ENCODE measurements around the gene FAM200B.

Gene FAM200B

GRCh38 chr4:15651676-15652075, 30.0 kb upstream of the FAM200B start:
- TF ChIP-seq EP300 (IDR thresholded peaks at IDR 0.05; ENCODE audit: borderline replicate concordance) (no peak), TAF1 (IDR thresholded peaks at IDR 0.05; ENCODE audit: low read depth) (no peak), MAX (IDR thresholded peaks at IDR 0.05) (no peak), CREB1 (IDR thresholded peaks at IDR 0.05; ENCODE audit: low read depth) (no peak), TCF12 (IDR thresholded peaks at IDR 0.05; ENCODE audit: low read depth) (no peak), CEBPB (IDR thresholded peaks at IDR 0.05) (no peak), TEAD4 (IDR thresholded peaks at IDR 0.05) (no peak), FOXM1 (IDR thresholded peaks at IDR 0.05; ENCODE audit: borderline replicate concordance, low read depth) (no peak), NFIC (IDR thresholded peaks at IDR 0.05) (no peak), EGR1 (IDR thresholded peaks at IDR 0.05) (no peak), RAD21 (IDR thresholded peaks at IDR 0.05; ENCODE audit: low read depth) (no peak), YY1 (IDR thresholded peaks at IDR 0.05; ENCODE audit: low read depth) (no peak), ZBTB7A (IDR thresholded peaks at IDR 0.05; ENCODE audit: low read depth) (no peak)
- TF ChIP-seq, protein P1, sequence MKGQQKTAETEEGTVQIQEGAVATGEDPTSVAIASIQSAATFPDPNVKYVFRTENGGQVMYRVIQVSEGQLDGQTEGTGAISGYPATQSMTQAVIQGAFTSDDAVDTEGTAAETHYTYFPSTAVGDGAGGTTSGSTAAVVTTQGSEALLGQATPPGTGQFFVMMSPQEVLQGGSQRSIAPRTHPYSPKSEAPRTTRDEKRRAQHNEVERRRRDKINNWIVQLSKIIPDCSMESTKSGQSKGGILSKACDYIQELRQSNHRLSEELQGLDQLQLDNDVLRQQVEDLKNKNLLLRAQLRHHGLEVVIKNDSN (IDR thresholded peaks at IDR 0.05), result no peak
- TF ChIP-seq, protein P2, sequence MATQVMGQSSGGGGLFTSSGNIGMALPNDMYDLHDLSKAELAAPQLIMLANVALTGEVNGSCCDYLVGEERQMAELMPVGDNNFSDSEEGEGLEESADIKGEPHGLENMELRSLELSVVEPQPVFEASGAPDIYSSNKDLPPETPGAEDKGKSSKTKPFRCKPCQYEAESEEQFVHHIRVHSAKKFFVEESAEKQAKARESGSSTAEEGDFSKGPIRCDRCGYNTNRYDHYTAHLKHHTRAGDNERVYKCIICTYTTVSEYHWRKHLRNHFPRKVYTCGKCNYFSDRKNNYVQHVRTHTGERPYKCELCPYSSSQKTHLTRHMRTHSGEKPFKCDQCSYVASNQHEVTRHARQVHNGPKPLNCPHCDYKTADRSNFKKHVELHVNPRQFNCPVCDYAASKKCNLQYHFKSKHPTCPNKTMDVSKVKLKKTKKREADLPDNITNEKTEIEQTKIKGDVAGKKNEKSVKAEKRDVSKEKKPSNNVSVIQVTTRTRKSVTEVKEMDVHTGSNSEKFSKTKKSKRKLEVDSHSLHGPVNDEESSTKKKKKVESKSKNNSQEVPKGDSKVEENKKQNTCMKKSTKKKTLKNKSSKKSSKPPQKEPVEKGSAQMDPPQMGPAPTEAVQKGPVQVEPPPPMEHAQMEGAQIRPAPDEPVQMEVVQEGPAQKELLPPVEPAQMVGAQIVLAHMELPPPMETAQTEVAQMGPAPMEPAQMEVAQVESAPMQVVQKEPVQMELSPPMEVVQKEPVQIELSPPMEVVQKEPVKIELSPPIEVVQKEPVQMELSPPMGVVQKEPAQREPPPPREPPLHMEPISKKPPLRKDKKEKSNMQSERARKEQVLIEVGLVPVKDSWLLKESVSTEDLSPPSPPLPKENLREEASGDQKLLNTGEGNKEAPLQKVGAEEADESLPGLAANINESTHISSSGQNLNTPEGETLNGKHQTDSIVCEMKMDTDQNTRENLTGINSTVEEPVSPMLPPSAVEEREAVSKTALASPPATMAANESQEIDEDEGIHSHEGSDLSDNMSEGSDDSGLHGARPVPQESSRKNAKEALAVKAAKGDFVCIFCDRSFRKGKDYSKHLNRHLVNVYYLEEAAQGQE (IDR thresholded peaks at IDR 0.05; ENCODE audit: low read depth), result no peak

DNA sequence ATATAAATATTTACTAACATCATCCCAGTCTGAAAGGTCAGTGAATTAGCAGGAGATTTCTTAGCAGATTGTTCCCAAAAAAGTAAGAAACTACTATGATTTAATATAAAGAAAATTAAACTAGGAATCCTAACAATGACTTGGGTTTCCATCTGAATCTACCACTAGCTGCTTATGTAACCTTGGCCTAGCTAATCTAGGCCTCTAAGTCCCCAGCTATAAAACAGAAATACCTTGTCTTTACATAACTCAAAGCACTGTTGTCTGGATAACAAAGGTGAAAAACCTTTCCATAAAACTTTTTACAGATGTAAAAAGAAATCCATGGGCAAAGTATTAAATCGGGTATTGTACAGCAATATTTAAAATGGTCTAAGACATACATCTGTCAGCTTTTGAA, 29.4 kb upstream of the FAM200B start:
- no peak for TF ChIP-seq TAF1 (IDR thresholded peaks at IDR 0.05; ENCODE audit: low read depth)
- no peak for TF ChIP-seq NFIC (IDR thresholded peaks at IDR 0.05)
- TF ChIP-seq, protein P2 (IDR thresholded peaks at IDR 0.05; ENCODE audit: low read depth), result no peak
- TF ChIP-seq, protein P1 (IDR thresholded peaks at IDR 0.05), result no peak
- TF ChIP-seq CEBPB (IDR thresholded peaks at IDR 0.05), result no peak
- TF ChIP-seq CREB1 (IDR thresholded peaks at IDR 0.05; ENCODE audit: low read depth), result no peak
- no peak for TF ChIP-seq TEAD4 (IDR thresholded peaks at IDR 0.05)
- TF ChIP-seq YY1 (IDR thresholded peaks at IDR 0.05; ENCODE audit: low read depth), result no peak
- TF ChIP-seq EGR1 (IDR thresholded peaks at IDR 0.05), result no peak
- TF ChIP-seq EP300 (IDR thresholded peaks at IDR 0.05; ENCODE audit: borderline replicate concordance), result no peak
- TF ChIP-seq FOXM1 (IDR thresholded peaks at IDR 0.05; ENCODE audit: borderline replicate concordance, low read depth), result no peak
- no peak for TF ChIP-seq RAD21 (IDR thresholded peaks at IDR 0.05; ENCODE audit: low read depth)
- TF ChIP-seq ZBTB7A (IDR thresholded peaks at IDR 0.05; ENCODE audit: low read depth), result no peak
- no peak for TF ChIP-seq MAX (IDR thresholded peaks at IDR 0.05)

DNA sequence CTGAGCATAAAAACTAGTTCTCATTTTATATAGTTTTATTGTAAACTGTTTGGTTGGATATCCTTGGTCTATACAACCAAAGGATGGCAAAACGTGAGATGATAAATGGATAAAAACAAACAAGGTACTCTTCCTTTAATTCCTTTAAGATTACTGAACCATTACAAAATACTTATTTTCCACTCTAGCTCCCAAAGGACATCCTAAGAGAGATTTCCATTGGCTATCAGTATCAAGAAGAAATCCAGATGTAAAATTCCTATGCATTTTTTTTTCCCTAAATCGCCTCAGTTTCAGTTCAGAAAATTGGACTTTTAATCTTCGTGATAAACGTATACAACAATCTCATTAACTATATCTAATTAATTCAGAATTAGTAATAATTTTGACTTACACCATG, 28.8 kb upstream of the FAM200B start:
- TF ChIP-seq FOXM1 (IDR thresholded peaks at IDR 0.05; ENCODE audit: borderline replicate concordance, low read depth) (no peak), YY1 (IDR thresholded peaks at IDR 0.05; ENCODE audit: low read depth) (no peak), RAD21 (IDR thresholded peaks at IDR 0.05; ENCODE audit: low read depth) (no peak), EGR1 (IDR thresholded peaks at IDR 0.05) (no peak), ZBTB7A (IDR thresholded peaks at IDR 0.05; ENCODE audit: low read depth) (no peak), CREB1 (IDR thresholded peaks at IDR 0.05; ENCODE audit: low read depth) (no peak), TCF12 (IDR thresholded peaks at IDR 0.05; ENCODE audit: low read depth) (no peak), CEBPB (IDR thresholded peaks at IDR 0.05) (no peak), EP300 (IDR thresholded peaks at IDR 0.05; ENCODE audit: borderline replicate concordance) (no peak), TEAD4 (IDR thresholded peaks at IDR 0.05) (no peak)
- TF ChIP-seq, protein P1 (IDR thresholded peaks at IDR 0.05), result no peak

- TF ChIP-seq, protein P1 (IDR thresholded peaks at IDR 0.05), result no peak
- TF ChIP-seq CEBPB (IDR thresholded peaks at IDR 0.05) (no peak), TEAD4 (IDR thresholded peaks at IDR 0.05) (no peak), ZBTB7A (IDR thresholded peaks at IDR 0.05; ENCODE audit: low read depth) (no peak), EGR1 (IDR thresholded peaks at IDR 0.05) (no peak), YY1 (IDR thresholded peaks at IDR 0.05; ENCODE audit: low read depth) (no peak), MAX (IDR thresholded peaks at IDR 0.05) (no peak), CREB1 (IDR thresholded peaks at IDR 0.05; ENCODE audit: low read depth) (no peak), TCF12 (IDR thresholded peaks at IDR 0.05; ENCODE audit: low read depth) (no peak), NFIC (IDR thresholded peaks at IDR 0.05) (no peak), RAD21 (IDR thresholded peaks at IDR 0.05; ENCODE audit: low read depth) (no peak), FOXM1 (IDR thresholded peaks at IDR 0.05; ENCODE audit: borderline replicate concordance, low read depth) (no peak), EP300 (IDR thresholded peaks at IDR 0.05; ENCODE audit: borderline replicate concordance) (no peak), TAF1 (IDR thresholded peaks at IDR 0.05; ENCODE audit: low read depth) (no peak)
- TF ChIP-seq, protein P2 (IDR thresholded peaks at IDR 0.05; ENCODE audit: low read depth), result no peak
Observed at GRCh38 chr4:15653420-15653819, 28.2 kb upstream of the FAM200B start.
